ENCODE data around the gene TMEM115. TPM values are rescaled to one million over a fixed set of nuclear protein-coding genes. Genes with fewer than 3 reads are reported as not detected.

Gene TMEM115
- total RNA-seq, 4 donors from 2014 or later = 70.0 to 111 (median 85.1) TPM

DNA sequence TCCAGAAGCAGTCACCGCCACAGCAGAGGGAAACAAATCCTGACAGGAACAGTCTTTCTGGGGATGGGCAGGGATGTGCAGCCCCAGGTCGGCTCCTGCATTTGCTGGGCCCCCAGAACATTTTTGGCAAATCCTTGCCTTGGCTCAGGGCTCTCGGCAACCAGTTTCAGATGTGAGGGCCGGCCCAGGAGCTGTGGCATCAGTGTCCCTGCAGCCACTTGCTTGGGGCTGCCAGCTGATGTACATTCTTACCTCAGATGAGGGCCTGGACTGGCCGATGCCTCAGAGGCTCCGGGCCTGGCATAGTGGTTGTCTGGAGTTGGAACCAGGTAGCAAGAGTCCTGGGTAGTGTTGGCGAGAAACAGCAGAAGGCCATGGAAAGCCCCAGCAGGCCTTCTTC is 4.5 kb downstream of the TMEM115 start:
- H3K4me1 ChIP-seq = peaks cover 49 to 59% of the 10 kb centered on the region in 2 donors
- peaks cover 23 to 28% of the 10 kb centered on the region in 2 donors for H3K36me3 ChIP-seq
- no peak for DNase-seq
- TF ChIP-seq CTCF (IDR thresholded peaks at IDR 0.05) (no peak), POLR2A (IDR thresholded peaks at IDR 0.05) (no peak)
- peak overlapping the region in 2 of 3 donors; percentile 13 to 85 for H3K27ac ChIP-seq
- H3K9me3 ChIP-seq = no peaks in the 10 kb centered on the region
- 70 to 80% methylated on average over 2 to 7 of the region's 7 CpGs for WGBS, 2 donors
- no peaks in the 10 kb centered on the region for H3K27me3 ChIP-seq
- no peak overlapping the region for H3K4me3 ChIP-seq (replicated peaks in 1 of 3)
- intact Hi-C loops (cut with DNase I) = no loop called here

- no peak for DNase-seq
- peaks cover 23 to 28% of the 10 kb centered on the region in 2 donors for H3K36me3 ChIP-seq
- H3K4me1 ChIP-seq = peaks cover 55 to 65% of the 10 kb centered on the region in 2 donors
- H3K4me3 ChIP-seq (replicated peaks in 1 of 3) = no peak overlapping the region
- no peaks in the 10 kb centered on the region for H3K9me3 ChIP-seq
- no peak for TF ChIP-seq CTCF (IDR thresholded peaks at IDR 0.05)
- intact Hi-C loops (cut with DNase I) = no loop called here
- peak overlapping the region in 1 of 3 donors; percentile 85 for H3K27ac ChIP-seq
- H3K27me3 ChIP-seq = no peaks in the 10 kb centered on the region
- 74 to 84% methylated on average over 5 of the region's 5 CpGs for WGBS, 2 donors
These were observed 5.0 kb downstream of the TMEM115 start for GRCh38 chr3:50354186-50354764.

GRCh38 chr3:50353245-50354004 is 5.9 kb downstream of the TMEM115 start:
- no peaks in the 10 kb centered on the region for H3K9me3 ChIP-seq
- TF ChIP-seq CTCF (IDR thresholded peaks at IDR 0.05) (no peak), POLR2A (IDR thresholded peaks at IDR 0.05) (no peak)
- WGBS, 2 donors = 85 to 88% methylated on average over 7 to 11 of the region's 12 CpGs
- H3K27me3 ChIP-seq = no peaks in the 10 kb centered on the region
- H3K36me3 ChIP-seq = peaks cover 23 to 28% of the 10 kb centered on the region in 2 donors
- intact Hi-C loops (cut with DNase I) = no loop called here
- no peak overlapping the region for H3K4me3 ChIP-seq (replicated peaks in 1 of 3)
- no peak overlapping the region for H3K27ac ChIP-seq
- DNase-seq = no peak
- peaks cover 53 to 65% of the 10 kb centered on the region in 2 donors for H3K4me1 ChIP-seq

- Histone ChIP-seq H3K4me1 (peaks cover 46 to 59% of the 10 kb centered on the region in 2 donors), H3K27ac (no peak overlapping the region), H3K4me3 (replicated peaks in 1 of 3) (no peak overlapping the region), H3K36me3 (peaks cover 23 to 28% of the 10 kb centered on the region in 2 donors), H3K27me3 (no peaks in the 10 kb centered on the region), H3K9me3 (no peaks in the 10 kb centered on the region)
- TF ChIP-seq CTCF (IDR thresholded peaks at IDR 0.05) = no peak
- TF ChIP-seq POLR2A (IDR thresholded peaks at IDR 0.05) = no peak
- WGBS, 2 donors = 56 to 69% methylated on average over 2 of the region's 2 CpGs
- intact Hi-C loops (cut with DNase I) = no loop called here
- no peak for DNase-seq
These were observed 6.5 kb downstream of the TMEM115 start for GRCh38 chr3:50352781-50353180.

DNA sequence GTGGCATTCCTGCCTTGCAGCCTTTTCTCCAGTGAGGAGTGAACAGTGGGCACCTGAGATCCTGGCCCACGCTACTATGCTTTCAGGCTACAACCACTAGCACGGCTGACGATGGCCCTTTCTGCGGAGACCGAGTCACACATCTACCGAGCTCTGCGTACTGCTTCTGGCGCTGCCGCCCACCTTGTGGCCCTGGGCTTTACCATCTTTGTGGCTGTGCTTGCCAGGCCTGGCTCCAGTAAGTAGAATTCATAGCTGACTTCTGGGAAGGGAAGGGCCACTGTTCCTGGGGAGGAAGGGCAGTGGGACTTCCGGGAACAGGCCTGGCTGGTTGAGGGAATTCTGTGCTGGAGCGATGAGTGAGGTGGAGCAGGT is 8.0 kb downstream of the TMEM115 start:
- peak overlapping the region in 2 of 3 donors; percentile 9 to 90 for H3K27ac ChIP-seq
- WGBS, 2 donors = 43 to 64% methylated on average over 10 to 11 of the region's 11 CpGs
- peaks cover 34 to 46% of the 10 kb centered on the region in 2 donors for H3K4me1 ChIP-seq
- peak overlapping the region in 2 of 3 donors; percentile 56 to 75 for H3K4me3 ChIP-seq (replicated peaks in 1 of 3)
- TF ChIP-seq CTCF (IDR thresholded peaks at IDR 0.05) (no peak), POLR2A (IDR thresholded peaks at IDR 0.05) (no peak)
- no peak for DNase-seq
- intact Hi-C loops (cut with DNase I) = no loop called here
- no peaks in the 10 kb centered on the region for H3K9me3 ChIP-seq
- H3K36me3 ChIP-seq = peaks cover 23 to 28% of the 10 kb centered on the region in 2 donors
- H3K27me3 ChIP-seq = no peaks in the 10 kb centered on the region

All from thyroid gland (tissue), 4 donors.